RWPE1 (cell line): Measurements from ENCODE around the gene DHDDS.
"Not testable (repeated sequence)": the region's sequence is repeated elsewhere in the genome, so short reads cannot be mapped to it uniquely, and the experiment has no call there.

Experiments
- CTCF ChIA-PET: fragments of 350-600 bp; sonication (Branson Sonifier 250); formaldehyde crosslinking; extraction: SDS; loops from one replicate; lab custom pipeline; 2021; lab: Yijun Ruan, JAX
- POLR2A ChIA-PET: fragments of 400-600 bp; formaldehyde crosslinking; extraction: SDS; loops from one replicate; lab custom pipeline; 2020; ENCODE audit warnings: antibody characterized with exemption; ENCODE audit not compliant: low non-redundant PET; lab: Yijun Ruan, JAX
- DNase-seq: peaks from one replicate; pipeline ENCODE4 v3.0.0; 2012; ENCODE audit warnings: low spot score
- H3K27ac ChIP-seq: fragments of 450-650 bp; 2 replicates; pipeline ENCODE4 v1.5.1; 2017
- TF ChIP-seq, protein P1 (sequence below): fragments of 450-650 bp; conservative IDR thresholded peaks from 2 replicates; pipeline ENCODE4 v1.5.1; 2017; ENCODE audit warnings: low read depth, mild to moderate bottlenecking

Gene DHDDS

GRCh38 chr1:26493267-26493666, 61.1 kb downstream of the DHDDS start:
- DNase-seq: no peak
- CTCF ChIA-PET: interaction anchor here (1.2 kb wide), 1 partner anchor 22 kb away, joined by 5 read pairs; no protein-coding TSS in a partner anchor
- POLR2A ChIA-PET: no interaction called here
- no peak overlapping the region for H3K27ac ChIP-seq
- TF ChIP-seq, protein P1, sequence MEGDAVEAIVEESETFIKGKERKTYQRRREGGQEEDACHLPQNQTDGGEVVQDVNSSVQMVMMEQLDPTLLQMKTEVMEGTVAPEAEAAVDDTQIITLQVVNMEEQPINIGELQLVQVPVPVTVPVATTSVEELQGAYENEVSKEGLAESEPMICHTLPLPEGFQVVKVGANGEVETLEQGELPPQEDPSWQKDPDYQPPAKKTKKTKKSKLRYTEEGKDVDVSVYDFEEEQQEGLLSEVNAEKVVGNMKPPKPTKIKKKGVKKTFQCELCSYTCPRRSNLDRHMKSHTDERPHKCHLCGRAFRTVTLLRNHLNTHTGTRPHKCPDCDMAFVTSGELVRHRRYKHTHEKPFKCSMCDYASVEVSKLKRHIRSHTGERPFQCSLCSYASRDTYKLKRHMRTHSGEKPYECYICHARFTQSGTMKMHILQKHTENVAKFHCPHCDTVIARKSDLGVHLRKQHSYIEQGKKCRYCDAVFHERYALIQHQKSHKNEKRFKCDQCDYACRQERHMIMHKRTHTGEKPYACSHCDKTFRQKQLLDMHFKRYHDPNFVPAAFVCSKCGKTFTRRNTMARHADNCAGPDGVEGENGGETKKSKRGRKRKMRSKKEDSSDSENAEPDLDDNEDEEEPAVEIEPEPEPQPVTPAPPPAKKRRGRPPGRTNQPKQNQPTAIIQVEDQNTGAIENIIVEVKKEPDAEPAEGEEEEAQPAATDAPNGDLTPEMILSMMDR: no peak

GRCh38 chr1:26493938-26494337, 61.8 kb downstream of the DHDDS start:
- no peak overlapping the region for H3K27ac ChIP-seq
- ChIA-PET CTCF (interaction anchor here (0.6 to 1.2 kb wide), 2 partner anchors 21 to 393 kb away, joined by 4 to 5 read pairs; no protein-coding TSS in a partner anchor), POLR2A (no interaction called here)
- DNase-seq: no peak
- TF ChIP-seq, protein P1: no peak

GRCh38 chr1:26496861-26497260, 64.7 kb downstream of the DHDDS start:
- DNase-seq: no peak
- ChIA-PET CTCF (interaction anchor here (0.6 to 0.7 kb wide), 3 partner anchors 10 to 324 kb away, joined by 3 to 6 read pairs (median 4); no protein-coding TSS in a partner anchor), POLR2A (no interaction called here)
- TF ChIP-seq, protein P1: no peak
- 0 out of 2 replicates have a peak overlapping the region, but pooled peaks have one; percentile 5 for H3K27ac ChIP-seq

DNA sequence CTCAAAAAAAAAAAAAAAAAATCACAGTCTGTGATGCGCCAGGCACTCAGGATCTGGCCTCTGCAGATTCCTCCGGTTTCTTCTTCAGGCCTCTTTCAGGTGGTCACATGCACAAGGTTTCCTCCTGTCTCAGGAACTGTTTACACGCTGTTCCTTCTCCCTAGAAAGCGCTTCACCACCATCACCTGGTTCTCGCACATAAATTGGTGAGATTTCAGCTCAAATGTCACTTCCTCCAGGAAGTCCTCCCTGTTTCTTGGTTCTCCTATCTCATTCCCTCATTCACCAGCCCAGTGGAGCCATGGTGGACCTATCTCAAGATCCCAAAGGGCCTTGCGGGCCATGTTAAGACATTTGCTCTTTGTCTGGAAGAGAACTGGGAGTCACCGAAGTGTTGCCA, 66.8 kb downstream of the DHDDS start:
- ChIA-PET POLR2A (no interaction called here), CTCF (interaction anchor here (0.7 to 0.9 kb wide), 3 partner anchors 33 to 1290 kb away, joined by 3 to 5 read pairs (median 4); no protein-coding TSS in a partner anchor)
- TF ChIP-seq, protein P1: no peak
- H3K27ac ChIP-seq: no peak overlapping the region
- DNase-seq: no peak

- H3K27ac ChIP-seq: peak overlapping the region; percentile 97
- DNase-seq: peak; percentile 85
- POLR2A ChIA-PET: interaction anchor here (1.2 to 2.3 kb wide), 3 partner anchors 23 to 30 kb away, joined by 3 to 23 read pairs (median 4); partner anchors contain the start of genes HMGN2 and RPS6KA1
- TF ChIP-seq, protein P1: peak; percentile 55; the same call in 1 of the 2 replicates
- CTCF ChIA-PET: interaction anchor here (0.6 to 2.1 kb wide), 12 partner anchors 11 to 288 kb away, joined by 3 to 26 read pairs (median 5); partner anchors contain the start of gene RPS6KA1
Observed at GRCh38 chr1:26500488-26501175, 68.5 kb downstream of the DHDDS start.

DNA sequence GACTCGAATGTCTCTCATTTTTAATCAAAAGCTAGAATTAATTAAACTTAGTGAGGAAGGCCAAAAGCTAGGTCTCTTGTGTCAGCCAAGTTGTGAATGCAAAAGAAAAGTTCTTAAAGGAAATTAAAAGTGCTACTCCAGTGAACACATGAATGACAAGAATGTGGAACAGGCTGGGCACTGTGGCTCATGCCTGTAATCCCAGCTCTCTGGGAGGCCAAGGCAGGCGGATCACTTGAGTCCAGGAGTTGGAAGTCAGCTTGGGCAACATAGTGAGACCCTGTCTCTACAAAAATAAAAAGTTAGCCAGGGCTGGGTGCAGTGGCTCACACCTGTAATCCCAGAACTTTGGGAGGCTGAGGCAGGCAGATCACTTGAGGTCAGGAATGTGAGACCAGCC, 78.6 kb downstream of the DHDDS start:
- H3K27ac ChIP-seq, DNase-seq, CTCF ChIA-PET, POLR2A ChIA-PET: not testable (repeated sequence)

- H3K27ac ChIP-seq, DNase-seq, CTCF ChIA-PET, POLR2A ChIA-PET: not testable (repeated sequence)
Observed at GRCh38 chr1:26515836-26516235, 83.7 kb downstream of the DHDDS start.
